B cell (primary cell): Measurements from ENCODE around the gene TTC14.

Experiments
- EZH2 ChIP-seq: IDR thresholded peaks from 2 replicates; pipeline ENCODE4 v1.6.1; 2012; ENCODE audit warnings: borderline replicate concordance, low read depth, mild to moderate bottlenecking, moderate library complexity, low read length; ENCODE audit not compliant: insufficient read depth, poor library complexity, severe bottlenecking
- TF ChIP-seq, protein P1 (sequence below): fragments of 200-600 bp; IDR thresholded peaks from one replicate; pipeline ENCODE4 v1.8.0; 2022; ENCODE audit warnings: antibody characterized with exemption, mild to moderate bottlenecking

DNA sequence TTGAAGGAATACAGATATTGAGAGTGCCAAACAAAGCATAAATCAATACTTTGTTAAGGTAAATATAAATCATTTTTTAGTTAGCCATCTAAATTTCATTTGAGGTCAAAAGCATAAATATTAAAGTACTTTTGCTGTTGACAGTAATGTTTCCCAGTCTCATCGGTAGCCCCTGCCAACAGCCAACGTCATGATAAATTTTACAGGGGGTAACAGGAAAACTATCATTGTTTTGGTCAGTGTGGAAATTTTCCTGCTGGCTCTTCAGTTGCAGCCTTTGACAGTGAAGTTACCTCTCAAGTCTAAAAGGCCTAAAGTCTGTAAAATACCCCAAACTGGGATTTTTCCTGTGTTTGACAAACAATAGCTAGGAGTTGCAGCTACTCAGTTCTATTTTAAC is 37.3 kb upstream of the TTC14 start:
- TF ChIP-seq, protein P1, sequence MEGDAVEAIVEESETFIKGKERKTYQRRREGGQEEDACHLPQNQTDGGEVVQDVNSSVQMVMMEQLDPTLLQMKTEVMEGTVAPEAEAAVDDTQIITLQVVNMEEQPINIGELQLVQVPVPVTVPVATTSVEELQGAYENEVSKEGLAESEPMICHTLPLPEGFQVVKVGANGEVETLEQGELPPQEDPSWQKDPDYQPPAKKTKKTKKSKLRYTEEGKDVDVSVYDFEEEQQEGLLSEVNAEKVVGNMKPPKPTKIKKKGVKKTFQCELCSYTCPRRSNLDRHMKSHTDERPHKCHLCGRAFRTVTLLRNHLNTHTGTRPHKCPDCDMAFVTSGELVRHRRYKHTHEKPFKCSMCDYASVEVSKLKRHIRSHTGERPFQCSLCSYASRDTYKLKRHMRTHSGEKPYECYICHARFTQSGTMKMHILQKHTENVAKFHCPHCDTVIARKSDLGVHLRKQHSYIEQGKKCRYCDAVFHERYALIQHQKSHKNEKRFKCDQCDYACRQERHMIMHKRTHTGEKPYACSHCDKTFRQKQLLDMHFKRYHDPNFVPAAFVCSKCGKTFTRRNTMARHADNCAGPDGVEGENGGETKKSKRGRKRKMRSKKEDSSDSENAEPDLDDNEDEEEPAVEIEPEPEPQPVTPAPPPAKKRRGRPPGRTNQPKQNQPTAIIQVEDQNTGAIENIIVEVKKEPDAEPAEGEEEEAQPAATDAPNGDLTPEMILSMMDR = no peak
- no peak for TF ChIP-seq EZH2
